HCT116 (cell line): Measurements from ENCODE around the gene KLK11. TPM values are rescaled to one million over a fixed set of nuclear protein-coding genes. Genes with fewer than 3 reads are reported as not detected.

Experiments used
- ATAC-seq: fragments of 200-7000 bp; cut with Tn5 transposase; 2 replicates; pipeline ENCODE4 v1.9.1; 2020; ENCODE audit warnings: mild to moderate bottlenecking, moderate library complexity
- BruUV-seq: library from RNA; stranded (reverse); fragments of 400-500 nt; replicated peaks from 2 replicates; lab custom pipeline; 2021; lab: Mats Ljungman, UMichigan
- CTCF ChIA-PET: fragments of 300-600 bp; sonication (Branson Sonifier 250); formaldehyde crosslinking; loops from one replicate; lab custom pipeline; 2021; ENCODE audit warnings: antibody characterized with exemption; lab: Charles Lee
- POLR2A ChIA-PET: fragments of 300-600, 350-600 bp; sonication (Branson Sonifier 250); formaldehyde crosslinking; loops from one replicate; lab custom pipeline; 2021; ENCODE audit warnings: antibody characterized with exemption; lab: Charles Lee
- RAD21 ChIA-PET, 2 experiments: fragments of 300-600 bp; sonication (Branson Sonifier 250); formaldehyde crosslinking; loops; one replicate each; lab custom pipeline; 2023; ENCODE audit warnings: low total read pairs in 2 of 2; ENCODE audit not compliant: uncharacterized antibody in 2 of 2, unreplicated experiment in 2 of 2, low non-redundant PET in 1 of 2; lab: Charles Lee
- DNase-seq: peaks from one replicate; pipeline ENCODE4 v3.0.0-alpha.2; 2010; ENCODE audit warnings: low read depth, low spot score
- H2AFZ ChIP-seq: fragments of 200-600 bp; shearing (Covaris generic), sonication (generic); 2 replicates; pipeline ENCODE4 v1.6.1; 2017; ENCODE audit warnings: low read depth, mixed run types, mixed read lengths, antibody characterized with exemption, low read length; ENCODE audit not compliant: poor library complexity, severe bottlenecking
- H3K27ac ChIP-seq: 2 replicates; pipeline ENCODE4 v1.5.1; 2012; ENCODE audit warnings: low read depth, low read length
- H3K27me3 ChIP-seq: fragments of 200-600 bp; sonication (generic); 2 replicates; pipeline ENCODE4 v1.6.1; 2016; ENCODE audit warnings: mixed run types, low read length, mixed read lengths; ENCODE audit not compliant: insufficient read depth
- H3K36me3 ChIP-seq, 2 experiments: fragments of 200-500 bp in 1 of 2; fragments of 200-600 bp in 1 of 2; sonication (Bioruptor generic) in 1 of 2; sonication (generic) in 1 of 2; 2 replicates each; pipeline versions ENCODE4 v1.5.1 to v1.6.1; 2014 to 2016; ENCODE audit warnings: low read length in 2 of 2, inconsistent platforms in 1 of 2, mixed read lengths in 1 of 2, mixed run types in 1 of 2; ENCODE audit not compliant: insufficient read depth in 2 of 2, control insufficient read depth in 1 of 2
- H3K4me1 ChIP-seq, 2 experiments: fragments of 200-600 bp in 1 of 2; sonication (generic) in 1 of 2; 2 replicates each; pipeline versions ENCODE4 v1.5.1 to v1.6.1; 2012 to 2017; ENCODE audit warnings: low read length in 2 of 2, inconsistent platforms in 1 of 2, mild to moderate bottlenecking in 1 of 2, mixed read lengths in 1 of 2, mixed run types in 1 of 2, moderate library complexity in 1 of 2; ENCODE audit not compliant: insufficient read depth in 2 of 2, control insufficient read depth in 1 of 2
- H3K4me2 ChIP-seq: fragments of 200-600 bp; sonication (generic); 2 replicates; pipeline ENCODE4 v1.6.1; 2017; ENCODE audit warnings: mixed run types, low read length, mixed read lengths
- H3K4me3 ChIP-seq, 2 experiments: fragments of 200-600 bp in 1 of 2; sonication (generic) in 1 of 2; replicated peaks in 1 of 2; 2 replicates each; pipeline ENCODE4 v1.5.1; 2011 to 2016; ENCODE audit warnings: low read length in 2 of 2, control low read depth in 1 of 2, low read depth in 1 of 2, mild to moderate bottlenecking in 1 of 2, mixed read lengths in 1 of 2, mixed run types in 1 of 2
- H3K79me2 ChIP-seq: fragments of 200-600 bp; sonication (generic); 2 replicates; pipeline ENCODE4 v1.6.1; 2017; ENCODE audit warnings: mild to moderate bottlenecking, mixed run types, low read length, moderate library complexity, mixed read lengths; ENCODE audit not compliant: insufficient read depth
- H3K9ac ChIP-seq: fragments of 200-600 bp; sonication (generic); 2 replicates; pipeline ENCODE4 v1.6.1; 2016; ENCODE audit warnings: low read length, mixed read lengths
- H3K9me2 ChIP-seq: fragments of 200-600 bp; sonication (generic), shearing (Covaris generic); 2 replicates; pipeline ENCODE4 v1.6.1; 2017; ENCODE audit warnings: mixed run types, mild to moderate bottlenecking, moderate library complexity; ENCODE audit not compliant: insufficient read depth
- H3K9me3 ChIP-seq, 2 experiments: fragments of 200-500 bp in 1 of 2; fragments of 200-600 bp in 1 of 2; sonication (Bioruptor generic) in 1 of 2; sonication (generic) in 1 of 2; 2 replicates each; pipeline ENCODE4 v1.6.1; 2014 to 2017; ENCODE audit warnings: low read length in 2 of 2, mixed read lengths in 2 of 2, inconsistent platforms in 1 of 2, low read depth in 1 of 2, mild to moderate bottlenecking in 1 of 2, mixed run types in 1 of 2, moderate library complexity in 1 of 2; ENCODE audit not compliant: control insufficient read depth in 1 of 2, insufficient read depth in 1 of 2
- H4K20me1 ChIP-seq: fragments of 200-600 bp; sonication (generic), shearing (Covaris generic); 2 replicates; pipeline ENCODE4 v1.6.1; 2017; ENCODE audit warnings: mixed run types, mild to moderate bottlenecking, moderate library complexity; ENCODE audit not compliant: insufficient read depth
- EGR1 ChIP-seq: IDR thresholded peaks from 2 replicates; pipeline ENCODE4 v1.6.1; 2012; ENCODE audit warnings: low read depth
- ELF1 ChIP-seq: IDR thresholded peaks from 2 replicates; pipeline ENCODE4 v1.6.1; 2012; ENCODE audit warnings: low read depth, borderline replicate concordance
- EZH2 ChIP-seq: fragments of 200-600 bp; sonication (generic); IDR thresholded peaks from 2 replicates; pipeline ENCODE4 v1.6.1; 2017; ENCODE audit warnings: antibody characterized with exemption, mixed run types
- EZH2phosphoT487 ChIP-seq: fragments of 200-600 bp; IDR thresholded peaks from 2 replicates; pipeline ENCODE4 v1.6.1; 2018; ENCODE audit warnings: antibody characterized with exemption, borderline replicate concordance
- FOSL1 ChIP-seq: IDR thresholded peaks from 2 replicates; pipeline ENCODE4 v1.6.1; 2012; ENCODE audit warnings: low read depth
- POLR2A ChIP-seq: IDR thresholded peaks from 2 replicates; pipeline ENCODE4 v1.7.0; 2011; ENCODE audit warnings: borderline replicate concordance; ENCODE audit not compliant: insufficient read depth, insufficient read length; ENCODE audit errors: extremely low read depth
- POLR2AphosphoS5 ChIP-seq: IDR thresholded peaks from 2 replicates; pipeline ENCODE4 v1.6.1; 2011; ENCODE audit warnings: mild to moderate bottlenecking, low read depth, low read length, moderate library complexity
- RAD21 ChIP-seq: IDR thresholded peaks from 2 replicates; pipeline ENCODE4 v1.6.1; 2012; ENCODE audit warnings: low read depth, mild to moderate bottlenecking
- SIN3A ChIP-seq: IDR thresholded peaks from 2 replicates; pipeline ENCODE4 v1.6.1; 2012; ENCODE audit warnings: low read depth
- SP1 ChIP-seq: IDR thresholded peaks from 2 replicates; pipeline ENCODE4 v1.6.1; 2012; ENCODE audit warnings: low read depth
- SRF ChIP-seq: IDR thresholded peaks from 2 replicates; pipeline ENCODE4 v1.6.1; 2012; ENCODE audit warnings: low read depth
- YY1 ChIP-seq: IDR thresholded peaks from 2 replicates; pipeline ENCODE4 v1.6.1; 2011; ENCODE audit warnings: low read length, low read depth, moderate library complexity, mild to moderate bottlenecking; ENCODE audit not compliant: insufficient replicate concordance; ENCODE audit errors: extremely low read depth
- ZFX ChIP-seq: fragments of 450-650 bp; IDR thresholded peaks from 2 replicates; pipeline ENCODE4 v1.6.1; 2017
- intact Hi-C: fragments of 100-400 bp; cut with micrococcal nuclease; formaldehyde crosslinking; loops from 2 replicates; pipeline ENCODE4 v1.10.0; 2022
- total RNA-seq: library from RNA; stranded (reverse); gene quantifications from one replicate; pipeline ENCODE4 v1.2.1, GENCODE V29; 2021; ENCODE audit not compliant: unreplicated experiment
- TF ChIP-seq, protein P1 (sequence below): IDR thresholded peaks from 2 replicates; pipeline ENCODE4 v1.6.1; 2011; ENCODE audit warnings: mild to moderate bottlenecking, low read length, moderate library complexity; ENCODE audit not compliant: insufficient replicate concordance; ENCODE audit errors: extremely low read depth
- TF ChIP-seq, protein P2 (sequence below): IDR thresholded peaks from 2 replicates; pipeline ENCODE4 v1.6.1; 2012

KLK11 gene
- total RNA-seq, 1 experiment from 2014 or later = not detected

DNA sequence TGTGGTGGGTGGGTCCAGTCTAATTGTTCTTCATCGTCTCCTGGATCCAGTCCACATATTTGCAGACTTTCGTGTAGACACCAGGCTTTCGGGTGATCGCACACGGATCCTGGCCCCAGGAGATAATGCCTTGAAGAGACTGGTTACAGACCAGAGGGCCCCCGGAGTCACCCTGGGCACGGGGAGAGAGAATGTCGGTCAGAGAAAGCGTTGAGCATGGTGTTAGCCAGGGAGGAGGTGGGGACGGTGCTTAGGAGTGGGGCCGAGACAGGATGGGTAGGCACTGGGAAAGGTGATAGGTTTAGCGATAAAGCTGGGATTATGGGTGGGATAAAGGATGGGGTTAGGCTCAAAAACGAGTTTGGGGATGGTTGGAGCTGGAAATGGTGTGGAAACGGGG is 3.9 kb downstream of the KLK11 start:
- no peak overlapping the region for H3K27ac ChIP-seq
- no peaks in the 10 kb centered on the region for H3K79me2 ChIP-seq
- no peak overlapping the region for H3K9ac ChIP-seq
- H3K4me3 ChIP-seq = no peak overlapping the region
- intact Hi-C loops = no loop called here
- peaks cover 18 to 51% of the 10 kb centered on the region in 2 experiments for H3K4me1 ChIP-seq
- no peak overlapping the region for H3K4me2 ChIP-seq
- BruUV-seq = no TSS peak
- no peaks in the 10 kb centered on the region for H3K27me3 ChIP-seq
- H4K20me1 ChIP-seq = no peaks in the 10 kb centered on the region
- ChIA-PET POLR2A (no interaction called here), RAD21 (no interaction called here), CTCF (interaction anchor here (2.3 to 7.3 kb wide), 2 partner anchors 72 to 100 kb away, joined by 9 to 140 read pairs; no protein-coding TSS in a partner anchor)
- TF ChIP-seq EGR1 (no peak), YY1 (no peak), FOSL1 (no peak), SIN3A (no peak), RAD21 (no peak), ZFX (no peak), POLR2A (no peak), SP1 (no peak), ELF1 (no peak), EZH2phosphoT487 (no peak), POLR2AphosphoS5 (no peak), EZH2 (no peak), SRF (no peak)
- TF ChIP-seq, protein P1, sequence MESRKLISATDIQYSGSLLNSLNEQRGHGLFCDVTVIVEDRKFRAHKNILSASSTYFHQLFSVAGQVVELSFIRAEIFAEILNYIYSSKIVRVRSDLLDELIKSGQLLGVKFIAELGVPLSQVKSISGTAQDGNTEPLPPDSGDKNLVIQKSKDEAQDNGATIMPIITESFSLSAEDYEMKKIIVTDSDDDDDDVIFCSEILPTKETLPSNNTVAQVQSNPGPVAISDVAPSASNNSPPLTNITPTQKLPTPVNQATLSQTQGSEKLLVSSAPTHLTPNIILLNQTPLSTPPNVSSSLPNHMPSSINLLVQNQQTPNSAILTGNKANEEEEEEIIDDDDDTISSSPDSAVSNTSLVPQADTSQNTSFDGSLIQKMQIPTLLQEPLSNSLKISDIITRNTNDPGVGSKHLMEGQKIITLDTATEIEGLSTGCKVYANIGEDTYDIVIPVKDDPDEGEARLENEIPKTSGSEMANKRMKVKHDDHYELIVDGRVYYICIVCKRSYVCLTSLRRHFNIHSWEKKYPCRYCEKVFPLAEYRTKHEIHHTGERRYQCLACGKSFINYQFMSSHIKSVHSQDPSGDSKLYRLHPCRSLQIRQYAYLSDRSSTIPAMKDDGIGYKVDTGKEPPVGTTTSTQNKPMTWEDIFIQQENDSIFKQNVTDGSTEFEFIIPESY = no peak
- TF ChIP-seq, protein P2, sequence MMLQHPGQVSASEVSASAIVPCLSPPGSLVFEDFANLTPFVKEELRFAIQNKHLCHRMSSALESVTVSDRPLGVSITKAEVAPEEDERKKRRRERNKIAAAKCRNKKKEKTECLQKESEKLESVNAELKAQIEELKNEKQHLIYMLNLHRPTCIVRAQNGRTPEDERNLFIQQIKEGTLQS = no peak
- H3K36me3 ChIP-seq = no peaks in the 10 kb centered on the region
- DNase-seq (no peak), ATAC-seq (no peak)
- no peaks in the 10 kb centered on the region for H3K9me2 ChIP-seq
- H2AFZ ChIP-seq = no peak overlapping the region
- H3K9me3 ChIP-seq = no peaks in the 10 kb centered on the region
